Endothelial cell of umbilical vein (primary cell): ENCODE data around the gene SZT2. TPM values are rescaled to one million over a fixed set of nuclear protein-coding genes. Genes with fewer than 3 reads are reported as not detected.

Source experiments
- BruUV-seq: library from RNA; stranded (reverse); fragments of 400-500 nt; replicated peaks from 2 replicates; lab custom pipeline; 2021; lab: Mats Ljungman, UMichigan
- CTCF ChIA-PET: fragments of 300-600, 350-600 bp; sonication (Branson Sonifier 250); formaldehyde crosslinking; loops from one replicate; lab custom pipeline; 2021; ENCODE audit warnings: antibody characterized with exemption, inconsistent platforms; lab: Charles Lee
- POLR2A ChIA-PET: fragments of 300-600, 350-600 bp; sonication (Branson Sonifier 250); formaldehyde crosslinking; loops from one replicate; lab custom pipeline; 2021; ENCODE audit warnings: antibody characterized with exemption, inconsistent platforms; lab: Charles Lee
- DNase-seq: peaks from one replicate; pipeline ENCODE4 v3.0.0-alpha.2; 2011; ENCODE audit warnings: low read depth, low spot score
- FAIRE-seq: peaks from 2 replicates; lab custom pipeline; 2011; peaks lifted over from hg19 to GRCh38; lab: Jason Lieb, UNC
- H2AFZ ChIP-seq: 2 replicates; pipeline ENCODE4 v1.6.0; 2012; ENCODE audit warnings: low read depth, low read length, control low read depth, inconsistent platforms
- H3K27ac ChIP-seq: 2 replicates; pipeline ENCODE4 v1.5.1; 2011; ENCODE audit warnings: low read depth, mild to moderate bottlenecking, control low read depth, low read length, moderate library complexity; ENCODE audit not compliant: insufficient read depth
- H3K27me3 ChIP-seq, 2 experiments: 2 replicates each; pipeline versions ENCODE4 v1.6.0 to v1.6.1; 2011; ENCODE audit warnings: low read length in 2 of 2, mixed read lengths in 1 of 2; ENCODE audit not compliant: control insufficient read depth in 2 of 2, insufficient read depth in 2 of 2
- H3K36me3 ChIP-seq, 2 experiments: 2 replicates in 1 of 2; 3 replicates in 1 of 2; pipeline ENCODE4 v1.5.1; 2011; ENCODE audit warnings: low read length in 2 of 2, mild to moderate bottlenecking in 1 of 2, moderate library complexity in 1 of 2; ENCODE audit not compliant: control insufficient read depth in 2 of 2, insufficient read depth in 2 of 2; ENCODE audit errors: extremely low read depth in 1 of 2
- H3K4me1 ChIP-seq: 3 replicates; pipeline ENCODE4 v1.5.1; 2011; ENCODE audit warnings: mild to moderate bottlenecking, low read length; ENCODE audit not compliant: control insufficient read depth, insufficient read depth; ENCODE audit errors: extremely low read depth
- H3K4me2 ChIP-seq: 2 replicates; pipeline ENCODE4 v1.6.1; 2011; ENCODE audit warnings: low read length, control low read depth, mixed read lengths; ENCODE audit not compliant: insufficient read depth
- H3K4me3 ChIP-seq, 3 experiments: fragments of 200-600 bp in 1 of 3; sonication (generic), shearing (Covaris generic) in 1 of 3; replicated peaks in 1 of 3; 2 replicates each; pipeline ENCODE4 v1.5.1; 2011 to 2016; ENCODE audit warnings: control low read depth in 3 of 3, low read length in 3 of 3, mild to moderate bottlenecking in 2 of 3, inconsistent platforms in 1 of 3, low read depth in 1 of 3, moderate library complexity in 1 of 3; ENCODE audit not compliant: insufficient read depth in 1 of 3
- H3K79me2 ChIP-seq: 2 replicates; pipeline ENCODE4 v1.6.0; 2012; ENCODE audit warnings: low read length, inconsistent platforms; ENCODE audit not compliant: control insufficient read depth, insufficient read depth
- H3K9ac ChIP-seq: replicated peaks from 2 replicates; pipeline ENCODE3; 2011; ENCODE audit warnings: low read length, control low read depth; ENCODE audit not compliant: insufficient read depth; ENCODE audit errors: extremely low read depth
- H3K9me1 ChIP-seq: replicated peaks from 3 replicates; pipeline ENCODE4 v1.6.0; 2011; ENCODE audit warnings: mild to moderate bottlenecking, low read length; ENCODE audit not compliant: control insufficient read depth, insufficient read depth; ENCODE audit errors: extremely low read depth
- H3K9me3 ChIP-seq: replicated peaks from 2 replicates; pipeline ENCODE4 v1.5.1; 2012; ENCODE audit warnings: low read length, inconsistent platforms; ENCODE audit not compliant: control insufficient read depth, insufficient read depth
- H4K20me1 ChIP-seq: replicated peaks from 2 replicates; pipeline ENCODE3; 2011; ENCODE audit warnings: mild to moderate bottlenecking, low read length; ENCODE audit not compliant: control insufficient read depth, insufficient read depth; ENCODE audit errors: extremely low read depth
- CTCF ChIP-seq, 2 donors: IDR thresholded peaks; 1 replicate in 1 of 2; 2 replicates in 1 of 2; pipeline ENCODE4 v1.5.1; 2011; ENCODE audit warnings: low read length in 2 of 2, mild to moderate bottlenecking in 2 of 2, moderate library complexity in 2 of 2, control low read depth in 1 of 2, inconsistent platforms in 1 of 2, low read depth in 1 of 2; ENCODE audit not compliant: insufficient read depth in 1 of 2; ENCODE audit errors: extremely low read depth in 1 of 2
- EZH2 ChIP-seq: IDR thresholded peaks from 2 replicates; pipeline ENCODE4 v1.6.1; 2012; ENCODE audit warnings: borderline replicate concordance, low read depth, mild to moderate bottlenecking, moderate library complexity, low read length, inconsistent platforms; ENCODE audit not compliant: severe bottlenecking
- FOS ChIP-seq: IDR thresholded peaks from 2 replicates; pipeline ENCODE4 v1.6.1; 2011; ENCODE audit warnings: mild to moderate bottlenecking, low read length, moderate library complexity, borderline replicate concordance; ENCODE audit not compliant: insufficient read depth
- GATA2 ChIP-seq: IDR thresholded peaks from 2 replicates; pipeline ENCODE4 v1.7.0; 2011; ENCODE audit warnings: low read depth, mild to moderate bottlenecking, moderate library complexity, mixed read lengths, low read length; ENCODE audit not compliant: insufficient read length, insufficient read depth
- JUN ChIP-seq: IDR thresholded peaks from 2 replicates; pipeline ENCODE4 v1.6.1; 2011; ENCODE audit warnings: borderline replicate concordance, low read depth; ENCODE audit not compliant: insufficient read length, insufficient read depth
- MAX ChIP-seq: IDR thresholded peaks from 2 replicates; pipeline ENCODE4 v1.6.1; 2011; ENCODE audit not compliant: insufficient read depth, insufficient read length
- MYC ChIP-seq: IDR thresholded peaks from one replicate; pipeline ENCODE4 v1.6.1; 2011; ENCODE audit warnings: mild to moderate bottlenecking, low read depth, low read length
- POLR2A ChIP-seq: IDR thresholded peaks from 2 replicates; pipeline ENCODE4 v1.6.1; 2012; ENCODE audit warnings: low read depth, mild to moderate bottlenecking, control low read depth, low read length
- POLR2AphosphoS5 ChIP-seq: IDR thresholded peaks from 2 replicates; pipeline ENCODE4 v1.6.1; 2012; ENCODE audit warnings: low read depth, mild to moderate bottlenecking, control low read depth, low read length, moderate library complexity; ENCODE audit not compliant: insufficient read depth
- dilution Hi-C: fragments of 300-500 bp; cut with MboI; formaldehyde crosslinking; loops from one replicate; pipeline ENCODE4 v1.15.0; 2019; ENCODE audit warnings: low sequenced_read_pairs; ENCODE audit not compliant: extremely low pct_ligation_motif_present
- intact Hi-C: fragments of 100-400 bp; cut with micrococcal nuclease; formaldehyde crosslinking; loops from one replicate; pipeline ENCODE4 v1.10.0; 2022
- polyA plus RNA-seq, 4 experiments: library from polyadenylated mRNA; depleted of rRNA in 3 of 4; stranded (reverse) in 3 of 4; unstranded in 1 of 4; fragments of >200 nt; gene quantifications; 2 replicates each; pipeline versions ENCODE4 v1.2.1 to v1.2.3, GENCODE V29; 2011 to 2012; ENCODE audit warnings: missing spikeins in 1 of 4
- total RNA-seq: library from RNA; stranded (reverse); gene quantifications from 2 replicates; pipeline ENCODE4 v1.2.3, GENCODE V29; 2021

SZT2 gene
- total and polyA plus RNA-seq, 2 donors (not counting 3 experiments of a cell fraction or from before 2014, with no cell fraction given) = 11.4 to 49.9 TPM

- CTCF ChIA-PET = interaction anchor here (1.1 to 1.3 kb wide), 2 partner anchors 8 to 12 kb away, joined by 3 to 4 read pairs; no protein-coding TSS in a partner anchor
- no peak for FAIRE-seq
Observed at GRCh38 chr1:43460988-43461693, 71.4 kb downstream of the SZT2 start.

More at GRCh38 chr1:43460988-43461693, 71.4 kb downstream of the SZT2 start:
- Histone ChIP-seq H3K9me3 (no peaks in the 10 kb centered on the region), H2AFZ (no peak overlapping the region), H3K9me1 (no peaks in the 10 kb centered on the region), H4K20me1 (no peaks in the 10 kb centered on the region), H3K9ac (no peak overlapping the region), H3K36me3 (no peaks in the 10 kb centered on the region), H3K79me2 (no peaks in the 10 kb centered on the region), H3K4me1 (peaks cover 7% of the 10 kb centered on the region), H3K27ac (no peak overlapping the region), H3K4me2 (no peak overlapping the region), H3K4me3 (no peak overlapping the region), H3K27me3 (no peaks in the 10 kb centered on the region)
- DNase-seq = no peak
- dilution Hi-C loops (no loop called here), intact Hi-C loops (no loop called here)
- POLR2A ChIA-PET = no interaction called here
- no TSS peak for BruUV-seq
- no peak for TF ChIP-seq MAX
- TF ChIP-seq POLR2A = no peak
- no peak for TF ChIP-seq GATA2
- no peak for TF ChIP-seq JUN
- no peak for TF ChIP-seq CTCF (IDR thresholded peaks at IDR 0.05; ENCODE audit: extremely low read depth in 1 of 2, insufficient read depth in 1 of 2, low read depth in 1 of 2, low read length in 2 of 2)
- no peak for TF ChIP-seq FOS
- no peak for TF ChIP-seq POLR2AphosphoS5
- no peak for TF ChIP-seq MYC
- TF ChIP-seq EZH2 = no peak
